NB4 (cell line): ENCODE measurements around the gene CABP2.

Source experiments
- CTCF ChIP-seq: IDR thresholded peaks from one replicate; pipeline ENCODE4 v1.5.1; 2012; ENCODE audit warnings: low read depth, low read length
- MAX ChIP-seq: IDR thresholded peaks from 2 replicates; pipeline ENCODE4 v1.6.1; 2011; ENCODE audit warnings: low read depth, low read length
- MYC ChIP-seq: IDR thresholded peaks from 2 replicates; pipeline ENCODE4 v1.6.1; 2011; ENCODE audit warnings: low read depth, low read length
- POLR2A ChIP-seq: IDR thresholded peaks from 2 replicates; pipeline ENCODE4 v1.6.1; 2011; ENCODE audit warnings: mild to moderate bottlenecking; ENCODE audit not compliant: insufficient read length; ENCODE audit errors: extremely low read depth

GRCh38 chr11:67504005-67504949 is 19.0 kb downstream of the CABP2 start:
- no peak for TF ChIP-seq CTCF
- no peak for TF ChIP-seq POLR2A
- TF ChIP-seq MYC = no peak
- no peak for TF ChIP-seq MAX
